SJSA1 (cell line): ENCODE measurements around the gene SALL1. TPM values are rescaled to one million over a fixed set of nuclear protein-coding genes. Genes with fewer than 3 reads are reported as not detected.

Experiments used
- DNase-seq, 2 experiments: peaks; one replicate each; pipeline ENCODE4 v3.0.0-alpha.2; 2015 to 2020; ENCODE audit warnings: low spot score in 2 of 2, low read depth in 1 of 2
- H3K27ac ChIP-seq: fragments of 250-450 bp; sonication (Bioruptor Pico); 2 replicates; pipeline ENCODE4 v1.5.1; 2020; ENCODE audit warnings: mild to moderate bottlenecking, moderate library complexity
- H3K27me3 ChIP-seq: fragments of 250-450 bp; sonication (Bioruptor Pico); replicated peaks from 2 replicates; pipeline ENCODE4 v1.5.1; 2020; ENCODE audit warnings: mild to moderate bottlenecking, moderate library complexity
- H3K36me3 ChIP-seq: fragments of 250-450 bp; sonication (Bioruptor Pico); 2 replicates; pipeline ENCODE4 v1.5.1; 2020; ENCODE audit warnings: mild to moderate bottlenecking
- H3K4me1 ChIP-seq: fragments of 250-450 bp; sonication (Bioruptor Pico); replicated peaks from 2 replicates; pipeline ENCODE4 v1.6.1; 2021; ENCODE audit warnings: mild to moderate bottlenecking
- H3K4me3 ChIP-seq: fragments of 250-450 bp; sonication (Bioruptor Pico); 2 replicates; pipeline ENCODE4 v1.5.1; 2020; ENCODE audit warnings: mild to moderate bottlenecking
- H3K9me3 ChIP-seq: fragments of 250-450 bp; sonication (Bioruptor Pico); replicated peaks from 2 replicates; pipeline ENCODE4 v1.5.1; 2020; ENCODE audit warnings: mild to moderate bottlenecking
- total RNA-seq: library from RNA; depleted of rRNA; stranded (reverse); fragments of >200 nt; shearing (Covaris generic); gene quantifications from 2 replicates; pipeline ENCODE4 v1.2.3, GENCODE V29; 2014

The SALL1 gene
- total RNA-seq, 1 experiment from 2014 or later = 13.3 TPM

DNA sequence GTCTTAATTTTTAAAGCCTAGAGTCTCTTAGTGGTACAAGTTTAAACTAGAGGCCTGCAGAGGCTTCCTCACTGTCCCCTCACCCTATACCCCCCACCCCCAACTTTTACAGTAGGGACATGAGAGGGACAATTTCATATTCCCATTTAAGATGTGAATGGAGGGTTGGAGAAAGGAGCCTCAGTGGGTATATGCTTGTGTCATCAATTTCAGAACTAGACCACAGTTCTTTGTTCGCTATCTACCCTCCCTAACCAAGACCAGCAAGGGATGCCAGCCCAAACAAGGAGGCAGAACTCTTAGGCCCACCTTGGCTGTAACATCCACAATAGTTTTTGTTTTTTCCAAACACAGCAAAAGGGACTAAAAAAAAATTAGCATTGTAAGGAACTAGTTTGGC lies 14.0 kb upstream of the SALL1 start:
- Histone ChIP-seq H3K4me1 (peaks cover 56% of the 10 kb centered on the region), H3K27me3 (no peaks in the 10 kb centered on the region), H3K4me3 (no peak overlapping the region), H3K27ac (peak overlapping the region; percentile 27), H3K36me3 (no peaks in the 10 kb centered on the region), H3K9me3 (no peaks in the 10 kb centered on the region)
- no peak for DNase-seq

DNA sequence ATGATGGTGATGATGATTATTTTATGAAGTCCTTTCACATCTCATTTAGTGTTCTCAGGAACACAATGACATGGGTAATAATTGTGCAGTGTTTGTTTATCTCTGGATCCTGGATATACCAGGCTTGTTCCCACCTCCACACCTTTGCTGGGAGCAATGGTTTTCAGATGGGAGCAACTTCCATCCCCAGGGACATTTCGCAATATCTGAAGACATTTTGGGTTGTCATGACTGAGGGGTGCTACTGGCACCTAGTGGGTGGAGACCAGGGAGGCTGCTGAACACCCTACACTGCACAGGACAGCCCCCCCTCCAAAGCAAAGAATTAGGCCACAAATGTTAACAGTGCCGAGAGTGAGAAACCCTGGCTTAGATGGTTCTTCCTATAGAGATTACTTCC lies 13.5 kb upstream of the SALL1 start:
- H3K36me3 ChIP-seq = no peaks in the 10 kb centered on the region
- H3K4me1 ChIP-seq = peaks cover 61% of the 10 kb centered on the region
- no peak overlapping the region for H3K4me3 ChIP-seq
- H3K27me3 ChIP-seq = no peaks in the 10 kb centered on the region
- H3K27ac ChIP-seq = peak overlapping the region; percentile 27
- DNase-seq = no peak
- H3K9me3 ChIP-seq = no peaks in the 10 kb centered on the region

GRCh38 chr16:51163894-51164566 lies 13.0 kb upstream of the SALL1 start:
- H3K36me3 ChIP-seq = no peaks in the 10 kb centered on the region
- H3K9me3 ChIP-seq = no peaks in the 10 kb centered on the region
- no peaks in the 10 kb centered on the region for H3K27me3 ChIP-seq
- peak; percentile 89 to 91 for DNase-seq
- H3K4me3 ChIP-seq = no peak overlapping the region
- H3K4me1 ChIP-seq = peaks cover 65% of the 10 kb centered on the region
- H3K27ac ChIP-seq = peak overlapping the region; percentile 66

- Histone ChIP-seq H3K27ac (peak overlapping the region; percentile 66), H3K4me3 (no peak overlapping the region), H3K27me3 (no peaks in the 10 kb centered on the region), H3K9me3 (no peaks in the 10 kb centered on the region), H3K36me3 (no peaks in the 10 kb centered on the region), H3K4me1 (peaks cover 65% of the 10 kb centered on the region)
- DNase-seq = peak in 1 of 2 experiments; percentile 45
Observed at GRCh38 chr16:51163366-51163765, 12.3 kb upstream of the SALL1 start.

DNA sequence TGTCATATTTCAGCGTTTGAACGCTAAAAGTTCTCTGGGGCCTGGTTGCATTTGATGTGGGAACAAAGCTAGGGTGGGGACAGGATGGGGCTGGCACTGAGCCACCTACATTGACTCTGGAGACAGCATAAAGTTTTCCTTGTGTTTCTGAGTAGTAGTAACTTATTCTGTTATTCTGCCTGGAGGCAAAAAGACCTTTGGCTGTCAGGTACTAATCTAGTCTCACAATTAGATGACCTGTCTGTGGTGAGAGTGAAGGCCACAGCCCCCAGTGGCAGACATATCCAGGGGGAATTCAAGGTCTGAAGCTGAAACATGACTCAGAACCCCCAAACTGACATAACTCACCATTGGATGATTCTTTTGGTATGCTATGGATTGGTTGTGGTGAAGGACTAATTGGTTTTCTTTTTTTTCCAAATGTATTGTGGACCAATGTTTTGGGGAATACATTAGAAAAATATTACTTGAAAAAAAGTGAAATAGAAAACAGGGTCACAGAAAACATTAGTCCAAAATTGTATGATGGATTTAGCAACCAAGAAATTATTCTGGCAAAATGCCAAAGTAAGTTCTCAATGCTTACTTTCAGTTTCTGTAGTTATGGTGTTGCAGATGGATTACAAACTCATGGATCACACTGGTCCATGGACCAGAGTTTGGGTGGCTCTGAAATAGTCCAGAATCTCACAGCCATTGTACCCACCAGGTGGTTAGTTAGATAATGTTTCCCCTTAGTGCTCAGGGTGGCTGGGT lies 10.5 kb upstream of the SALL1 start:
- Histone ChIP-seq H3K27me3 (no peaks in the 10 kb centered on the region), H3K9me3 (no peaks in the 10 kb centered on the region), H3K36me3 (no peaks in the 10 kb centered on the region), H3K4me1 (peaks cover 81% of the 10 kb centered on the region), H3K4me3 (no peak overlapping the region), H3K27ac (peak overlapping the region; percentile 46)
- DNase-seq = peak; percentile 56 to 70

GRCh38 chr16:51159865-51160264 lies 8.8 kb upstream of the SALL1 start:
- peak in 1 of 2 experiments; percentile 47 for DNase-seq
- Histone ChIP-seq H3K36me3 (no peaks in the 10 kb centered on the region), H3K27ac (peak overlapping the region; percentile 9; the same call in 1 of the 2 replicates), H3K9me3 (no peaks in the 10 kb centered on the region), H3K4me1 (peaks cover 78% of the 10 kb centered on the region), H3K27me3 (no peaks in the 10 kb centered on the region), H3K4me3 (no peak overlapping the region)

DNA sequence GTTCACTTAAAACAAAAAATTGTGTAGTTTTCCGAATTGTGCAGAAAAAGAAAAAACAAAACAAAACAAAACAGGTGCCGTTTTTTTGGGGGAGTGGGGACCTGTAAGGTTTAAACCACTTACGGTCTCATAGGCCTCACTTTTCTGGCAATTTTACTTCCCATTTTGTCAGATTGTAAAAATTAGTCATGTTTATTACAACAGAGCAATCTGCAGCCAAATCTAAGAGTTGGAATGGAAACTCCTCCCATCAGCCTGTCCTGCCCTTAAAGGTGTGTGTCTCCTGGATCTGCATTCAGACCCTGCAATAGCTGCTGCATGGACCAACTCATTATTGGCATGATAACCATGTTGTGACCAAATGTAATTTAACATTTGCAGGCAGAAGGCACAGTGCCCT lies 8.2 kb upstream of the SALL1 start:
- no peaks in the 10 kb centered on the region for H3K9me3 ChIP-seq

DNA sequence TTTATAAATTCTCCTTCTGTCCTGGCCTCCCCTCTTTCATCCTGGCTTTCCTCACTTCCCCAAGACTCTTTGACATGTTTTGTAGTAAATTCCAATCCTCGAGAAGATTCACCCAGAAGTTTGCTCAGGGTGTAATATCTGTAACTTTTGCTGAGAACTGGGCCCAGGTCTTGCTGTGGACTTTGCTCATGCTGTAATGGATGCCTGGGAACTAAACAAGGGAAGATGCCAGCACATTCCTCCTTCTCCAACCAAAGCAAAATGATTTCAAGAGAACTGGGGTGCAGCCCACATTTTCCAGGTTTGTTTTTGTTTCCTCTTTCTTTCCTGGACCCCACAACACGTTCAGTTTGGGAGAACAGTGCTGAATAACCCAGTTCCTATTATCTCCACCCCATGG lies 6.6 kb upstream of the SALL1 start:
- peak in 1 of 2 experiments; percentile 62 for DNase-seq

More for the DNA sequence above, 8.2 kb upstream of the SALL1 start:
- Histone ChIP-seq H3K27me3 (no peaks in the 10 kb centered on the region), H3K36me3 (no peaks in the 10 kb centered on the region), H3K4me1 (peaks cover 76% of the 10 kb centered on the region), H3K4me3 (no peak overlapping the region), H3K27ac (peak overlapping the region; percentile 9; the same call in 1 of the 2 replicates)
- no peak for DNase-seq

GRCh38 chr16:51156807-51157200 lies 5.7 kb upstream of the SALL1 start:
- DNase-seq = peak in 1 of 2 experiments; percentile 75

More for the DNA sequence above, 6.6 kb upstream of the SALL1 start:
- Histone ChIP-seq H3K4me3 (no peak overlapping the region), H3K27ac (peak overlapping the region; percentile 81), H3K27me3 (no peaks in the 10 kb centered on the region), H3K4me1 (peaks cover 66% of the 10 kb centered on the region), H3K9me3 (no peaks in the 10 kb centered on the region), H3K36me3 (no peaks in the 10 kb centered on the region)

GRCh38 chr16:51155820-51156806 lies 5.0 kb upstream of the SALL1 start:
- H3K4me3 ChIP-seq = peak overlapping the region; percentile 44
- peaks cover 51% of the 10 kb centered on the region for H3K4me1 ChIP-seq
- no peaks in the 10 kb centered on the region for H3K36me3 ChIP-seq
- no peaks in the 10 kb centered on the region for H3K27me3 ChIP-seq
- H3K9me3 ChIP-seq = no peaks in the 10 kb centered on the region
- H3K27ac ChIP-seq = peak overlapping the region; percentile 81
- peak; percentile 70 to 79 for DNase-seq

More at GRCh38 chr16:51156807-51157200, 5.7 kb upstream of the SALL1 start:
- Histone ChIP-seq H3K9me3 (no peaks in the 10 kb centered on the region), H3K4me1 (peaks cover 57% of the 10 kb centered on the region), H3K27me3 (no peaks in the 10 kb centered on the region), H3K36me3 (no peaks in the 10 kb centered on the region), H3K4me3 (peak overlapping the region; percentile 44), H3K27ac (peak overlapping the region; percentile 81)

DNA sequence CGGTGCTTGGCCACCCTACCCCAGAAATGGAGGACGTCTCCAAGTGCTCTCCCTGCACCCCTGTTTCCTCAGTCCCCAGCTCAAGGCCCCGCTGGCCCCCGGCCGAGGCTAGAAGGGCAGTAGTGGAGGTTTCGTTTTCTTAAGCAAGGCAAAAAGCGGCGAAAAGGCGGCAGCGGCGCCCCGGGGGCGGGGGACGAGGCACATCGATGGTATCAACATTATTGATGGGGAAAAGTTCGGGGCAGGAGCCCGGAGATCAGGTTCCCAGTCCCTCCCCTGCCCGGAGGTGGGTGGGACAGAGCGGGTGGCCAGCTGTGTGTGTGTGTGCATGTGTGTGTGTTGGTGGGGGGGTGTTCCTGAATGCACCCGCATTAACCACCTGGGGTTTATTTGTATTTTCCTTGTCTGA lies 4.1 kb upstream of the SALL1 start:
- Histone ChIP-seq H3K4me3 (peak overlapping the region; percentile 44), H3K27ac (peak overlapping the region; percentile 81), H3K4me1 (peaks cover 44% of the 10 kb centered on the region), H3K9me3 (no peaks in the 10 kb centered on the region), H3K36me3 (peaks cover 8% of the 10 kb centered on the region), H3K27me3 (no peaks in the 10 kb centered on the region)
- peak; percentile 57 to 78 for DNase-seq

GRCh38 chr16:51154271-51155171 lies 3.5 kb upstream of the SALL1 start:
- H3K27me3 ChIP-seq = no peaks in the 10 kb centered on the region
- H3K4me1 ChIP-seq = peaks cover 37% of the 10 kb centered on the region
- H3K4me3 ChIP-seq = peak overlapping the region; percentile 44
- H3K36me3 ChIP-seq = peaks cover 14% of the 10 kb centered on the region
- peak overlapping the region; percentile 81 for H3K27ac ChIP-seq
- no peak for DNase-seq
- no peaks in the 10 kb centered on the region for H3K9me3 ChIP-seq
